ENCODE results near the gene WFDC5.
"Not testable (repeated sequence)": the region's sequence is repeated elsewhere in the genome, so short reads cannot be mapped to it uniquely, and the experiment has no call there.

Gene WFDC5, protein sequence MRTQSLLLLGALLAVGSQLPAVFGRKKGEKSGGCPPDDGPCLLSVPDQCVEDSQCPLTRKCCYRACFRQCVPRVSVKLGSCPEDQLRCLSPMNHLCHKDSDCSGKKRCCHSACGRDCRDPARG

DNA sequence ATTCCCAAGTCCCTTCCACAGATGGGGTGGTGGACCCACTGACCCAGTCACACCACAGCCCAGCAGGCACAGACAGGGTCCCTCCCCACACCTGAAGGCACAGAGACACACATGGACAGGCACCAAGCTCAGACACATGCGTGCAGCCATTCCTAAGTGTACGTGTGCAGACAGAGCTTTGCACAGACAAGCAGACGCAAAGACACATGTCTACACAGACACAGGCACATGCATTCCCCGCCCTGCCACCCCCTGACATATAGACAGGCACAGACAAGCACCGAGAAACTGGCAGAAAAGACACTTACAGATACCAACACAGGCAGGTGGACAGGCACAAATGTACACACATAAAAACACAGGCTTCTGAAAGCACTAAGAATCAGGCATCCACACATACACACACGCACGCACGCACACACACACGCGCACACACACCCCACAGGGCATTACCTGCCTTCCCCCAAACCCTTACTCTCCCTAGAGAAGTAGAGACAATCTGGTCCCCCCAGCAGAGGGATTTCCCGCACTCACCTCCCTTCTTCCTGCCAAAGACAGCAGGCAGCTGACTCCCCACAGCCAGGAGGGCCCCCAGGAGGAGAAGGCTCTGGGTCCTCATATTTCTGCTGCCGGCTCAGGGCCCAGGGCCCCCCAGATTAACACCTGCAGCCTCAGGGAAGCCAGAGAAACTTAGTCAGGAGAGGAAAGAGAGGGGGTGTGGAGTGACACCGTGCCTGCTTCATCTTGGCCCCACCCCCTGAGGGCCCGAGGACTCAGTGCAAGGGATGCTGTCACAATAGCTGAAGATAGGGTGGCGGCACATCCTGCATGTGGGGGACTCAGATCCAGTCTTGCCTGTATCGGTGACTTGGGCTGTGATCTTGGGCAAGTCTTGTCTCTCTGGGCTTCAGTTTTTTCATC lies at the start of gene WFDC5:
Gene WFDC5, minus strand, starts transcription at position 710 of the 921 bp plus-strand sequence. Its CDS starts 91 bp downstream, at position 619.
- DNase-seq, result no peak

DNA sequence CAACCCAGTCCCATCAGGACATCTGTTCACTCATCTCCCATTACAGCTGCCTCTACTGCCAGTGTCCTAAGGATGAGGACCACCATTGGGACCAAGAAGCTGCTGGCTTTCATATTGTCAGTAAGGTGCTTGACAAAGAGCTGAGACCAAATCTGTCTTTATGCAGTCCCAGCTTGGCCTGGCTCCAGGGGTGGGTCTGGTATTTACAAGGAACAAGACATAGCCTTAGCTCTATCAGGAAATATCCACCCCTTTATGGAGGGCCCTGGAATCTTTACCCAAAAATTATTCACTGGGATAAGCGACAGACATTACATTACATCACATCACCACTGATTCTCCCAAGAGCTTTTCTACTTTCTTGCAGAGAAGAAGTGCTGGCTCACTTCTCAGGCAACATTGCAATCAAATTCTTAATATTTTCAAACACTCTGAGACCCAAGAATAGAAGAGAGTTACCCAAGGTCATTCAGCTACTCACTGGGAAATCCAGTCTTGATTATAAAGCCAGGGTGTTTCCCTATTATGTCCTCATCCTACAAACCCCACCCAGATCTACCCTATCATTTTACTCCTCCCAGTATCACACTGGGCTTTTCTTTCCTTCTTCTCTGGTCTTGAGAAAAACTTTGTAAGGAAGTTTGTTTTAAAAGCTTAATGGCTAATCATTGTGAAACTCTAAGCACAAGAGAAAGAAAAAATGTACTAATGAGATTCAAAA lies 48.3 kb upstream of the WFDC5 start:
- no peak for DNase-seq

DNA sequence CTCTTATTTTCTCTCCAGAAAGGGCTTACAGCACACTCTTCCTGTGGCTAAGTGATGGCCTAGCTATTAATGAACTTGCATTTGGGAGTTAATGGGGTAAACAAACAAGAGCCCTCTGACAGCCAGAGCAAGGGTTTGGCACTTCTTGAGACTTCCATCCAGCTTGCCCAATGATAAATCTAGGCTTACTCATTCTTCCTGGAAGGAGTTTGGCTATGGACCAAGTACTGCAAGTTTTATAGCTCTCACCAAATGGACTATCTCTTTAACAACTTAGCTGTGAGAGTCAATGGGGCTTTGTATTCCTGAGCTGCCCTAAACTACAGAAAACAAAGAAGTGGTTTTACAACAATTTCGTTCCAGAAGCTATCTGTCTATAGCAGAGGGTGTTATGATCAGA lies 43.0 kb upstream of the WFDC5 start:
- DNase-seq, result no peak

DNA sequence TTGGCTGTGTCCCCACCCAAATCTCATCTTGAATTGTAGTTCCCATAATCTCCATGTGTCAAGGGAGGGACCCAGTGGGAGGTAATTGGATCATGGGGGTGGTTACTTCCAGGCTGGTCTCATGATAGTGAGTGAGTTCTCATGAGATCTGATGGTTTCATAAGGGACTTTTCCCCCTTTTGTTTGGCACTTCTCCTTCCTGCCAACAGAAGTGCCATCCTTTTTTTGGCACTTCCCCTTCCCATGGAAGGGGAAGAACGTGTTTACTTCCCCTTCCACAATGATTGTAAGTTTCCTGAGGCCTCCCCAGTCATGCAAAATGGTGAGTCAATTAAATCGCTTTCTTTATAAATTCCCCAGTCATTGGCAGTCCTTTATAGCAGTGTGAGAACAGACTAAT lies 41.7 kb upstream of the WFDC5 start:
- no peak for DNase-seq

DNA sequence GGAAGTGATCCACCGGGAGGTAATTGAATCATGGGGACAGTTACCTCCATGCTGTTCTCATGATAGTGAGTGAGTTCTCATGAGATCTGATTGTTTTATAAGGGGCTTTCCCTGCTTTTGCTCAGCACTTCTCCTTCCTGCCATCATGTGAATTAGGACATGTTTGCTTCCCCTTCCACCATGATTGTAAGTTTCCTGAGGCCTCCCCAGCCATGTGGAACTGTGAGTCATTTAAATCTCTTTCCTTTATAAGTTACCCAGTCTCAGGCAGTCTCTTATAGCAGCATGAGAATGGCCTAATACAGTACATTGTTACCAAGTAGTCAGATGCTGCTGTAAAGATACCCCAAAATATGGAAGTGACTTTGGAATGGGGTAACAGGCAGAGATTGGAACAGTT lies 39.8 kb upstream of the WFDC5 start:
- DNase-seq, result not testable (repeated sequence)

DNA sequence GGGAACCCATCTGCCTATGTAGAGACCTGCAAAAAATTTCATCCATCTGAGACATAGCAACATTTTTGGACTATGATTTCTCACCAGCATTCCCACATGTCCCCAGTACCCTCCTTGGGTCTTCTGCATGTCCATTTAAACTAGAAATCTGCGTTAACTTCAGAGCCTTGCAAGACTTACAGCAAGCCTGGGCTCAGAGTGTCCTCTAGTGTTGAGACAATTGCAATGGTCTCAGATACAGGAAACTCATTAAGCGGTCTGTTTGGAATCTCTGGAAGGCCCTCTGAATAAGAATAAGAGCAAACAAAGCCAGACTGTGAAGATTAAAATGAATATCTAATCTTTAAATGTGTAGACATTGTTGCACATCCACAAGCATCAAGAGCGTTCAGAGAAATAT lies 39.2 kb upstream of the WFDC5 start:
- DNase-seq, result no peak

DNA sequence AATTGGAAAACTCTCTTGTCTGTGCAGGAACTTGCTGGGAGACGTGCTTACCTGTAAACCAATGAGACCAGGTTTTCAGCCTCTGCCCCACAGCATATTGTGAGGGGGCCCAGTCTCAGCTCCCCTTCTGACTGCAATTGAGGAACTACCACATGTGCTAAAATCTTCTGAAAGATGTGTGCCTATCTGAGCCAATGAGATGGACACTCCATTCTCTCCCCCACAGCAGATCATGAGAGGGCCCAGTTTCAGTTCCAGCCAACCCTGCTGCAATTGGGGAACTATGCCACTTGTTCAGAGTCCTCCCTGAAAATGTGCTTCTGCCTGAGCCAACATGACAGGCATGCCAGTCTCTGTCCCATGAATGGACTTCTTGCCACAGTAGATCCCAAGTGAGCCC lies 38.8 kb upstream of the WFDC5 start:
- DNase-seq, result no peak

DNA sequence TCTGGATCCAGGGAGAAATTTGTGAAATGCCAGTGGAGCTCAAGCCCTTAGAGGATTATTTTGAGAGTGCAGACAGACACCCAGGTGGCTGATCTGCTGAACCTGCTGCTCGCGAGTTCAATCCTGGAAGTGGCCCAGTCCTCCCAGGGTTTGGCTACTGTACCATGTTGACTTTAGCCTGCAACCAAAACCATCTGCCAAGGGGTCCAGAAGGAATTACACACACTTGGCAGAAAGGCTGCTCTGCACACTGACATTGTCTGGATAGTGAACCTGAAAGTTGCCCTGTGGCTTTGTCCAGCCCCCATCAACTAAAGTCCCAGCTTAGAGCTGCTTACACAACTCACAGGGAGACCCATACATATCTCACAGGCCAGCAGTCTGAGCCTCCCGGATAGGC lies 38.2 kb upstream of the WFDC5 start:
- DNase-seq, result no peak

DNA sequence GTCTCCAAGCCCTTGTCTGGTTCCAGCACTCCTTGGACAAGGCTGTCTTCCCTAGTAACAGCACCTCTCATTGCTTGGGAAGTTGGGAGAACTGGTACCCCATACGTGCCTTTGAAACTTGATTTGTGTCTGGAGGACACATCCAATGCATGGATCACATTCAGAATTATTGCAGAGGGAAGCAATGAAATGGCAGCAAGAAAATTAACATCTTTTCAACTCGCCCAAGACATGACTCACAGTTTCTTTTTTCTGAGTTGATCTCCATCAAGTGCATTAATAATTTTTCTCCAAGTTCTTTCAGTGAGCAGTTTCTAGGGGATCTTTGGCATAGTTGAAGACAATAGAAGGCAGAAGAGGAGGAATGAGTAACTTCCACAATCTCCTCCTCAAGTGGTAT lies 37.4 kb upstream of the WFDC5 start:
- DNase-seq, result no peak

DNA sequence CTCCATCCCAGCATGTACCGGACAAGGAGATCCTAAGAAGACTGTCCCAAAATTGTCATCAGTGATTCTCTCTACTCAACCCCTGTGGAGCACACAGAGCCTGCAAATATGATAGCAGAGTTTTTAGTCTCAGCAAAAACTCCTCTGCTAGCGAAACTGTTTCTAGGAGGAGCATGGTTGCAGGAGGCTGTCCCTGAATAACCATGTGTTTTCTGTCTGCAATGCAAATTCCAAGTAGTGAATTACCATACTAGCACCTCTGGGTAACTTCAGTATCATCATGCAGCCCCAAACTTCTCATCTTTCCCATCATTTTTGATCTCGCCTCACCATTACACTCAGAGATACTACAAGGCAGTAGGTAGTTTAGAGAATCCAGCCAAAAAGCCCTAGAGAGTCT lies 34.1 kb upstream of the WFDC5 start:
- no peak for DNase-seq

DNA sequence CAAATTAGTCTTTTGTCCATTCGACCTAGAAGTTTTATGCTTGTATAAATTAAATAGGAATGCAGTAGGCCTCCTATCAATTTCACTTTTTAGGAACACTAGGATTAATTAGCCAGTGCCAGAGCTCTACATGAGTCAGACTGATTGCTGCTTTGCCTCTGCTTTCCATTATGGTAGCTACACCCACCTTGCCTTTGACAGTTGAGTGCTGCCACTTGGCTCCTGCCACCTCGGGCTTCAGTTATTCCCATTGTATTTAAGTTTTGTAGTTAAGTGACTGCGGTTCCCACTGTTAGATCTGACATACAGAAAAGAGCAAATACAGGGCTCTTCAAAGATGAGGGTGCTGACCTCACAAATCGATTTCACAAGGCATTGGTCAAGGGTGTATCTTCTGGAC lies 25.9 kb upstream of the WFDC5 start:
- DNase-seq, result no peak

DNA sequence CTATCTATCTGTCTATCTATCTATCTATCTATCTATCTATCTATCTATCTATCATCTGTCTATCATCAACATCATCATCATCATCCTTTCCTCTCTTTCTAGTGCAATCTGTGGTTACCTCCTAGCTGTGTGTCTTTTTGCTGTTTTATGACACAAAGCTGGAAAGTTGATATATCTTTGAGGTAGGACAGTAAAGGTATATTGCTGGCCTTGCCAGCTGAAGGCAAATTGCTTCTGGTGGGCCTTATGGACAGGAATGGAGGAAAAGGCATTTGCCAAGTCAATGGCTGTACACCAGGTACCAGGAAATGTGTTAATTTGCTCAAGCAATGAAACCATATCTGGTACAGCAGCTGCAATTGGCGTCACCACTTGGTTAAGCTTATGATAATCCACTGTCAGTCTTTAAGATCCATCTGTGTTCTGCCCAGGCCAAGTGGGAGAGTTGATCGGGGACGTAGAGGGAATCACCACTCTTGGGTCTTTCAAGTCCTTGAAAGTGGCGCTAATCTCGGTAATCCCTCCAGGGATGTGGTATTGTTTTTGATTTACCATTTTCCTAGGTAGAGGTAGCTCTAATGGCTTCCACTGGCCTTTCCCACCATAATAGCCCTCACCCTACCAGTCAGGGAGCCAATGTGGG lies 24.9 kb upstream of the WFDC5 start:
- not testable (repeated sequence) for DNase-seq

DNA sequence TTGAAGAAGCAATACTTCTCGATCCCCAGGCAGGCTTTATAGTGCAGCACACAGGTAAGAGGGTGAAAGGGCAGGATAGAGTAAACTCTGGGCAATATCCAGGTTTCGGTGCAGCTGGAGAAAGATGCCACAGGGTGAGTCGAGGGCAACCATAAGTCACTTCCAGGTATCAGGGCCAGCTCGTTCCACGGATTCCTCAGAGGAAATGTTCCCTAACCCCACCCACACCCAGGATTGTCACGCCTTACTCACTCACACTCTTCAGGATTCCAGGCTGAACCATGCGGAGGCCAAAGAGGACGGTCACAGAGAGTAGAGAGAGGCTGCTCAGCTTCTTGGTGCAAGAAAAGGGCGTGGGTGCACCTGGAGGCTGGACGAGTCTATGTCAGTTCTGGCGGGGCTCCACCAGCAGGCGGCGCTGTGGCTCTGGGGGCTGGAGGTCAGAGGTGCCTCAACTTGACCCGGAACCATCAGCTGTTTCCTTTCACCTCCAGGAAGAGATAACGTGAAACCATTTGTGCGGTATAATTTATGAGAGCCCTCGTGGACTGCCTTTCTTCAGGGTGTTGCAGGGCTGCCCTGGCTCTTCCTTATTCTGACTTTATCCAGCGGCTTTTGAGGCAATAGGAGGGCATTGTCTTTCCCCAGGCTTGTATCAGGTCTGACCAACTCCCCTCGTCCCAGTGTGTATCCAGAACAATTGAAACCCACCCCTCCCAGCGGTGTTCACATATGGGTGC lies 23.8 kb upstream of the WFDC5 start:
- DNase-seq, result no peak

DNA sequence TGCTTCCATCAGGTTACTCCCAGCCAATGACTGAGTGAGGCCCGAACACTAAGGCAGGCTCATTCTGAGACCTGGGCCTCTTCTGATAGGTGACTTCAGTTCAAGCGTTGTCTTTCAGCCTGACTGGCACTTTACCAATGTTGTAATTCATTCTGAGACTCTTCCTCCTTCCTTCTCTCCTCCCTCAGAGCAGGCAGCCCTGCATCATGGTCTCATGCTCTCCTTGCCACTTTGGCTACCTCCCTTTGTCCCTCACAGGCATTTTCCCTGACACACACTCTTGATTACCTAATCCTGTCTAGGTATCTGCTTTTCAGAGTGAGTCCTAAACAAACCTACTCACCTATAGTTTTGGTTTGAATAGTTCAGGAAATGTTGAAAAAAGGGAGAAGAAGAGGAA lies 21.9 kb upstream of the WFDC5 start:
- DNase-seq, result no peak

DNA sequence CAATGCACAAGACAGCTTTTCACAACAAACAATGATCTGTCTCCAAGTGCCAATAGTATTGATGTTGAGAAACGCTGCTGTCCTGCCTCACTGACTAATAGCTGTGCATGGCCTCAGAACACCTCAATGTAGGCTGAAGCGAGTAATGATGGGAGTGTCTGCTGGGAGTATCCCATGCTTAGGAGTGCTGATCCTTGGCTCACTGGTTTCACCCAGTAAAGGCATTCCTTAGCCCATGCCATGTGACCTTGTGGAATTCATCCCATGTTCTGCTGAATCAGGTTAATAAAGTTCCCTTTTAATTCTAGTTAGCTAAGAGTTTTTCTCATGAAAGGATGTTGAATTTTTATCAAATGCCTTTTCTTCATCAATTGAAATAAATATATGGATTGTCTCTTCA lies 13.1 kb upstream of the WFDC5 start:
- DNase-seq, result no peak

DNA sequence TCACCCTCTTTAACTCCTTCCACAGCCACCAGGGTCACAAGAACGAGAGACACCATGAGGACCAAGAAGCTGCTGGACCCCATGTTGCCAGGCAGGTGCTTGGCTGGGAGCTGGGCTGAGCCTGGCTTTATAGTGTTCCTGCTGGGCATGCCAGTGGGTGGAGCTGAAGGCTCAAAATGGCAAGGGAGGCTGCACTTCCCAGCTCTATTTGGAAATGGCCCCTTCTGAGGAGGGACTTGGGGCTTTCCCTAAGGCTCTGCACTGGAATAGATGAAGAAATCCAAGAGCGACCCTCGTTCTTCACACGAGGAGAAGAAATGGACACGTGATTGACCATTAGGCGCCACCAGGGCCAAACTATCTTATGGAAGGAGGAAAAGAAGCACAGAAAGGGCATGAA lies 9.4 kb upstream of the WFDC5 start, which contains the start of gene WFDC12:
Gene WFDC12, minus strand, starts transcription at position 101 of the 400 bp plus-strand sequence. Its CDS starts 18 bp downstream, at position 83.
- no peak for DNase-seq

DNA sequence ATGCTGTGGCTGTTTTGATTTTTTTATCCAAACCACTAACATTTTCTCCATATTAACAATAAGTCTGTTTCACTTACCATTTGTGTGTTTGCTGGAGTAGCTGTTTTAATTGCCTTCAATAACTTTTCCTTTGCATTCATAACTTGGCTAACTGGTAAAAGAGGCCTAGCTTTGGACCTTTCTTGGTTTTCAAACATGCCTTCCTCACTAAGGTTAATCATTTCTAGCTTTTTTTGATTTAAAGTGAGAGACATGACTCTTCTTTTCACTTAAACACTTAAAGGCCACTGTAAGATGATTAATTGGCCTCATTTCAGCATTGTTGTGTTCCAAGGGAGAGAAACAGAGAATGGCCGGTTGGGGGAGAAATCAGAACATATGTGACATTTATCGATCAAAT lies 6.4 kb upstream of the WFDC5 start:
- DNase-seq, result no peak

DNA sequence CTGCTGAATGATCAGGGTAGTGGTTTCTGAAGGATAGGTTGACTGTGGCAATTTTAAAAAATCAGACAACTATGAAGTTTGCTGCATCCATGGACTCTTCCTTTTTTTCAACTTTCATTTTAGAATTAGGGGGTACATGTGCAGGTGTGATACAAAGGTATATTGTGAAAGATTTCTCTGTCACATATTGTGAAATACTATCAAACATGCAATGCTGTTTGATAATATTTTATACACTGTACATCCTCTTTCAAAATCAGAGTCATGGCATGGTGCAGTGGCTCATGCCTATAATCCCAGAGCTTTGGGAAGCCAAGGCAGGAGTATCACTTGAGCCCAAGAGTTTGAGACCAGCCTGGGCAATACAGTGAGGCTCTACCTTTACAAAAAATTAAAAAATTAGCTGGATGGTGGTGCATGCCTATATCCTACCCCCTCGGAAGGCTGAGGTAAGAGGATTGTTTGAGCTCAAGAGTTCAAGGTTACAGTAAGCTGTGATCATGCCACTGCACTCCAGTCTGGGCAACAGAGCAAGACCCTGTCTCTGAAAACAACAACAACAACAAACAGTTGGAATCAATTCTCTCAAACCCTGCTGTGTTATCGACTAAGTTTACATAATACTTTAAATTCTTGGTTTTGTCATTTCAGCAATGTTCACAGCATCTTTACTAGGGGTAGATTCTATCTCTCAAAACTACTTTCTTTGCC lies 4.7 kb upstream of the WFDC5 start:
- no peak for DNase-seq

DNA sequence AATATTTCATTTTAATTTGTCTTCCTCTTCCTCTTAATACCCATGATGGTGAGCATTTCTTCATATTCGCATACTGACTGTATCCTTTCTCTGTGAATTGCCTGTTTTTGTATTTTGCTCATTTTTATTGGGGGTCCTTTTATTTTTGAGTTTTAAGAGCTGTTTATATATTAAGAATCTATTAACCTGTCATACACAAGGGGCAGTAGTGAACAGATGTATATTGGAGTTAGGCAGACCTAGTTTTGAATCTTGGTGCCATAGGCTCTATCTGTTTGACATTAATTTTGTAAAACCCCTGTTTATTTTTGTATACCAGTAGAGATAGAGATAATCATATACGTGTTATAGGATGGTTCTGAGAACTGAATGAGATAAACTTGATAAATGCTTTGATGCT lies 3.1 kb upstream of the WFDC5 start:
- DNase-seq, result no peak

DNA sequence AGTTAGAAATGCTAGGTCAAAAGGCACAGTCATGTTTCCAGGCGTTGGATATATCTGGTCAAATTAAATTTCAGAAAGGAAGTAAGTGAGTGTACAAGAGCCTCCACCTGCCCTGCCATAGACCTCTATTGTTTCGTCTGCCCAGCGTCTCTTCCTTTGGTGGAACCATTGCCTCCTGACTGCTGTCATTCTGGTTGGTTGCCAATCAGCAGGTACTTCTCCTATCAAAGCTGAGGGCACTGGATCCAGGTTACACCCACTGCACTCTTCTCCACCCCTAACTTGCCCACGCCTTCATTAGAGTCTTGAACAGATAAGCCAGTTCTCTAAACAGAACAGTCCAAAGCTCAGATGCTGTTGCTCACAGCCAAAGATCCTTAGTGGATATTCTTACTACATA lies 2.6 kb upstream of the WFDC5 start:
- DNase-seq, result no peak

DNA sequence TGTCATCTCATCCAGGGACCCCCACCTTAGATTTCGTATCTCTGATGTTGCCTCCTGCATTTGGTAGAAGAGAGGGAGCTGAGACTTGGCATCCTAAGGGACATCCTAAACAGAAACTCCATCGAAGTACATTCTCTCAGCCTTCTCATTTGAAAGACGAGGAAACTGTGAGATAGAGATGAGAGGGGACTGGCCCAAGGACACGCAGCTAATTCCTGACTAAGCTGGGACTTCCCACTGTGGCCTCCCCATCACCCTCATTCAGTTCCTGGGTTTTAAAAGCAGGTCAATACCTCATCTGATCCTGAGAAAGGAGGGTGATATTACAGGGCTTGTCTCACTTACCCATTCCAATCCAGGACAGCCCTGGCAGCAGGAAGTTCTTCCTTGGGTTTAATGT lies 855 bp upstream of the WFDC5 start:
- no peak for DNase-seq

DNA sequence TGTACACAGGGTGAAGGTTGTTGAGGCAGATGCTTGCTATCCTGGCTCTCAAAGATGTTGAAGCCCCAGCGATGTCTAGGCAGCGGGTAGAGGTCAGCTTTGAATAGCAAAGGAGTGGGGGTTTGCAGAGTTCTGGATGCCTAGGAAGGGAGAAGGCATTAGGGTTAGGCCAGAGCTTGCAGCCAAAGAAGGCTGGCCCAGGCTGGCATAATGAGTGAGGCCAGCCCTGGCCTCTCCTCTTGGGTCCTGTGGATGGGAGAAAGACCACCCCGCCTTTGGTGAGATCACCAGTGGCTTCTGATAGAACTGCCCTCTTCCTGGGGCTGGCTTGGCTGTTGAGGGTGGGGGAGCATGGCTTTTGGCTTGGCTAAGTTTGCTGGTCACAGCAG lies 406 bp upstream of the WFDC5 start:
- DNase-seq, result no peak
